NCI-H1092 (cell line): ENCODE measurements around the gene AURKA.
"Not testable (repeated sequence)": the region's sequence is repeated elsewhere in the genome, so short reads cannot be mapped to it uniquely, and the experiment has no call there.

Source experiments
- DNase-seq: peaks from one replicate; lab custom pipeline; 2025; lab: John Stamatoyannopoulos, UW

The AURKA gene

GRCh38 chr20:56359212-56360132 is 32.5 kb downstream of the AURKA start:
- peak; percentile 10 for DNase-seq

DNA sequence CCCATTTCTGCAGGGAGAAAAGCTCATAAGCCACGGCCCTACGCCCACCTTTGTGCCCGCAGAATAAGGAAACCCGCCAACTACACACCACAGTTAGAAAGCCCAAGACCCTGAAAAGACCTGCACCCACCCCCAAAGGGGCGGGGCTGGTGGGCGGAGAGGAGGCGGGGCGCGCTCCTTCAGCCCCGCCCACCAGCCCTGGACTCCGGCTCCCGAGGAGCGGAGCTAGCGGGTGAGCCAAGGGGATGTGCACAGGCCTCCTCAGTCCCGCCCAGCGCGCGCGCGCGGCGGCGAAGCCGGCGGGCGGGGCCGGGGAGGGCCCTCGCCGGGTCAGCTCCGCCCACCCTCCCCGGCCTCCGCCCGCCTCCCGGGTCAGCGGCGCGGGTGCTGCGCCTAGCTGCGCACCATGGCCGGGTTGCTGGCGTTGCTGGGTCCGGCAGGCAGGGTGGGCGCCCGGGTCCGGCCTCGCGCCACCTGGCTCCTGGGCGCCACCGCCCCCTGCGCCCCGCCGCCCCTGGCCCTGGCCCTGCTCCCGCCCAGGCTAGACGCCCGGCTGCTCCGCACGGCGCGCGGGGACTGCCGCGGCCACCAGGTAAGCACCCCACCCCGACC is 33.3 kb downstream of the AURKA start, which contains the start of gene FAM210B:
TSS of gene FAM210B (plus strand) at position 375 of the 612 bp plus-strand sequence. CDS start at position 407, 32 bp downstream.
- DNase-seq, result peak; percentile 85

GRCh38 chr20:56358070-56358469 is 33.9 kb downstream of the AURKA start:
- DNase-seq, result no peak

DNA sequence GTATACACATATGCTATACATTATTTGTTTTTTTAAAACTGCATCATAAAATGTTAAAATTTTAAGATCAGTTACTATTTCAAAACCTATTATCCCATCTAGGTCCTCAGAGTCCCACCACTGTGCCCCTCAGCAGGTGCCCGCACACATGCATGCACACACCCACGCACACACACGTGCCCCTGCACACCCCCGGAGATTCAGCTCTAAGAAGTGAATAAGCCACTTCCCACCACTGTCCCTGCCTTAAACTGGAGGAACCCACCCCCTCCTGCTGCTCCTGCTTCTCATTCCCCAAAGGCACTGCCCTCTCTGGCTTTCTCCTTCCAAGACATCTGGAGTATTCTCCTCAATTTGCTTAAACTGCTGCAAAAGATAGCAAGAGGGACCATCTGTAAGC is 38.7 kb downstream of the AURKA start:
- DNase-seq, result no peak

- DNase-seq, result no peak
These were observed 39.5 kb downstream of the AURKA start for GRCh38 chr20:56352345-56353055.

DNA sequence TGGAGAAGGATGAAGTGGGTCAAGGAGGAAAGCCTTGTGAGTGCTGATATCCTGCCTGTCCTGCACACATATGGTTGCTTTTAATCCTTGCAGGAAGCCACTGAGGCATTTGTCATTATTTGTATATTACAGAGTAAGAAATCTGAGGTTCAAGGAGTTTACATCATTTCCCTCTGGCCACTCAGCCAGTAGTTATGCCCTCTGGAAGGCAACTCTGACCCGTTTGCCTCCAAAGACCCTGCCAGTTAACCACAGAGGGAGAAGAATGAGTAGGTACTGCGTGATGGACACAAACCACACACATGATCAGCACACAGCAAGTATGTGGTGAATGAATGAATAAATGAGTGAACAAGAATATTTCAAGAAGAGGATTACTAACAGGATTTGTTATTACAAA is 41.2 kb downstream of the AURKA start:
- no peak for DNase-seq

DNA sequence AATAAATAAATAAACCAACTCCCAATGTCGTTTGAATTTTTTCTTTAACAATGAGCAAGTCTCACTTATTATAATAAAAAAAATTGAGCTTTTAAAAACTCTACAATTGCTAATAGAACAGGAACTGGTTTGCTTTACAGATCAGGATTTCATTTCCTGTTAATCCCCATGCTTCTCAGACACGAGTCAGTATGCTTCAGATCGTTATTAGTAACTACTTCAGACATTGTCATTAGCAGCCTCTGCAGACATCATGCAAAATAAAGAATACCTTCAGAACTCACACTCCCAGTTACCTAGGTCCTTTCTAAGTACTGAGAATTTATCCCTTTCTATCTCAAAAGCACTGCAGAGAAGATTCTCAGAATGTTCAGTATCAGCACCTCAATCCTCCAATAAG is 43.3 kb downstream of the AURKA start:
- no peak for DNase-seq

- DNase-seq, result no peak
These were observed 43.7 kb downstream of the AURKA start for GRCh38 chr20:56348305-56348693.

DNA sequence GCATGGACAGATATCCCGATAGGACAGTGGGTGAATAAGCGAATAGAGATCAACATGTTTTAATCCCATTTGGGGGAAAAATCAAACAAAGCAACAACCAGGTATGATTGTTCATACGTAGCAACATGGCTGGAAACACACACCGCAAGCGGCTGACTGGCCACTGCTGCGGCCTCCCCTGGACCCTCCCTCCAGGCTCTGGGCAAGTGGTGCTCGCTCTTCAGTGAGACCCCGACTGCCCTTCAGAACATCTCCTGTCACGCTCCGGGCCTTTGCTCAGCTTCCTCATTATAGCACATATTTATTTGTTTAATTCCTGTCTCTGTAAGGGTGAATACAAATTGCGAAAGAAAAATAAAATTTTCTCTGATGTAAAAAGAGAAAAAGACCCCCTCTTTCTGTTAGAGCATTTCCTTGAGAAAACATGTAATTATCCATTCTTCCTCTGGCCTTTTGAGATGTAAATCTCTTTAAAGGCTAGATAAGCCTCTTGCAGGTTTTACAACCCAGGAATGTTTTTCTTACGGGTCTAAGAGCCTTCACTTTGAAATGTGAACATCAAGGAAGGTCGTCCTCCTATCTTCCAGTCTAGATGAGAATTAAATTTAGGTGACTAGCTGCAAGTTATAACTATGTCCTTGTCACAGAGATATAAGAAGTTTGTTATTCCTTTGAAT is 44.2 kb downstream of the AURKA start:
- DNase-seq, result no peak

DNA sequence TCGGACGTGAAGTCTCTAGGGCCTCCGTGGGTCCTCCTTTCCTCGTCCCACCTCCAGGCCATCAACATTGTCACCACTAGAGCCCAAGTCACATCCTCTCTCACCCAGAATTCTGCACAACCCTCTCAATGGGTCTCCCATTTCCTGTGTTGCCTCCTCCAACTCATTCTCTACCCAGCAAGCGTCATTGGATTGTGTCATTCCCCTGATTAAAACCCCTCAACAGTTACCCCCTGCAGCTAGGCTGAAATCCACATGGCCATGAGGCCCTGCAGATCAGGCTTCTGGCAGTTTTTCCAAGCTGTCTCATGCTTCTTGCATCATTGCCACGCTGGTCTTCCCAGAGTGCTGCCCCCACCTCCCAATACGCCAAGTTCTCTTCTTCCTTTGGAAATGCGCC is 46.1 kb downstream of the AURKA start:
- no peak for DNase-seq

GRCh38 chr20:56343861-56344381 is 48.1 kb downstream of the AURKA start:
- DNase-seq, result no peak

- no peak for DNase-seq
These were observed 49.2 kb downstream of the AURKA start for GRCh38 chr20:56342783-56343182.

DNA sequence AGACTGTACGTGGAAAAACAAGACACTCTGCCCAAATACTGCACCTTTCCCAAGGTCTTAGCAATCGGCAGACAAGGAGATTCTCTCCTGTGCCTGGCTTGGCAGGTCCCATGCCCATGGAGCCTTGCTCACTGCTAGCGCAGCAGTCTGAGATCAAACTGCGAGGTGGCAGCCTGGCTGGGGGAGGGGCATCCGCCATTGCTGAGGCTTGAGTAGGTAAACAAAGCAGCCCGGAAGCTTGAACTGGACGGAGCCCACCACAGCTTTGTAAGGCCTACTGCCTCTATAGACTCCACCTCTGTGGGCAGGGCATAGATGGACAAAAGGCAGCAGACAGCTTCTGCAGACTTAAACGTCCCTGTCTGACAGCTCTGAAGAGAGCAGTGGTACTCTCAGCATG is 55.3 kb downstream of the AURKA start:
- DNase-seq, result not testable (repeated sequence)

DNA sequence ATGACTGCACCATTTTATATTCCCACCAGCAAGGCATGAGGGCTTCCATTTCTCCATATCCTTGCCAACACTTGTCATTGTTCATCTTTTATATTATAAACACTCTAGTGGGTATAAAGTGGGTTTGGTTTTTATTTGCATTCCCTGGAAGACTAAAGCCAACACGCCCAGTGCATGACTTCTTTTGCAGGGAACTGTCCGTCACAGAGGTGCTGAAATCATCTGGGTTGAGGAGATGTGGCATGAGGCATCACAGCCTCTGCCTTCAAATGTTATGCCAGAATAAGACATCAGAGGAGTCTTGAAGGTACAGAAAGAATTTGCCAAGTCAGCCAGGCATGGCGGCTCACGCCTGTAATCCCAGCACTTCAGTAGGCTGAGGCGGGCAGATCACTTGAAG is 63.2 kb downstream of the AURKA start:
- no peak for DNase-seq

GRCh38 chr20:56324806-56325205 is 67.2 kb downstream of the AURKA start:
- no peak for DNase-seq

GRCh38 chr20:56323656-56324055 is 68.4 kb downstream of the AURKA start:
- DNase-seq, result no peak

GRCh38 chr20:56323206-56323605 is 68.8 kb downstream of the AURKA start:
- DNase-seq, result no peak

DNA sequence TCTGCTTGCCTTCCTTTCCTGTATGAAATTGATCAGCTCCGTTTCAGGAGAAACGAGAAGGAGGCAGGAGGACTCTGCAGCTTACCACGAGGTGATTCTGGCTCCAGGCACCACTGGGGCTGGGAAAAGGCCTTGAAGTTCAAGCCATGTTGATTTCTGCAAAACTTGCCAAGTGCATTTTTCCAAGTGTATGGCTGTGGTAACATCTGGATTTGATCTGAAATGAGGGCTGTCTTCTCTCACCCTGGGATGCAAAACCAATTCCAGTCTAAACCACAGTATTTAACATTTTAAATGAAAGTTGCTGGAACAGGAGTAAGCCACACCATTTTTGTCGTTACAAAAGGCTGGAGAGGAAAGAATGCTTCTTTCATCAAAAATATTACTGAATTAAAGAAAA is 69.3 kb downstream of the AURKA start:
- DNase-seq, result no peak
